HepG2 (cell line): ENCODE data around the gene C1orf185. TPM values are rescaled to one million over a fixed set of nuclear protein-coding genes. Genes with fewer than 3 reads are reported as not detected.

Source experiments
- FOXM1 ChIP-seq: sonication (generic); formaldehyde crosslinking; IDR thresholded peaks from 2 replicates; pipeline ENCODE4 v1.5.0; 2020; ENCODE audit warnings: missing genetic modification reagents
- GABPB1 ChIP-seq: IDR thresholded peaks from 2 replicates; pipeline ENCODE4 v1.6.1; 2016; ENCODE audit warnings: mild to moderate bottlenecking, missing genetic modification reagents, moderate library complexity, missing compliant biosample characterization
- HDAC1 ChIP-seq: sonication (generic); formaldehyde crosslinking; IDR thresholded peaks from 2 replicates; pipeline ENCODE4 v1.5.1; 2020; ENCODE audit warnings: mild to moderate bottlenecking, missing genetic modification reagents
- IRF9 ChIP-seq: sonication (generic); formaldehyde crosslinking; IDR thresholded peaks from 2 replicates; pipeline ENCODE4 v1.8.0; 2022; ENCODE audit warnings: missing genetic modification reagents, mild to moderate bottlenecking, borderline replicate concordance
- JUND ChIP-seq: sonication (generic); formaldehyde crosslinking; IDR thresholded peaks from 2 replicates; pipeline ENCODE4 v1.8.0; 2022; ENCODE audit warnings: mild to moderate bottlenecking, missing genetic modification reagents
- MAFG ChIP-seq: sonication (generic); formaldehyde crosslinking; IDR thresholded peaks from 2 replicates; pipeline ENCODE4 v1.5.1; 2020; ENCODE audit warnings: mild to moderate bottlenecking, missing genetic modification reagents
- MIXL1 ChIP-seq: IDR thresholded peaks from 2 replicates; pipeline ENCODE4 v1.6.1; 2016
- YEATS2 ChIP-seq: sonication (generic); formaldehyde crosslinking; IDR thresholded peaks from 2 replicates; pipeline ENCODE4 v1.4.0; 2020; ENCODE audit warnings: missing genetic modification reagents, borderline replicate concordance
- ZFX ChIP-seq: sonication (generic); formaldehyde crosslinking; IDR thresholded peaks from 2 replicates; pipeline ENCODE4 v1.4.0; 2020; ENCODE audit warnings: mild to moderate bottlenecking, low read depth, missing genetic modification reagents, moderate library complexity
- ZNF407 ChIP-seq: sonication (generic); formaldehyde crosslinking; IDR thresholded peaks from one replicate; pipeline ENCODE4 v1.5.1; 2020; ENCODE audit warnings: mild to moderate bottlenecking, missing genetic modification reagents; ENCODE audit errors: not compliant biosample characterization
- polyA plus RNA-seq, 8 experiments: library from polyadenylated mRNA; depleted of rRNA in 3 of 8; stranded (reverse) in 7 of 8; unstranded in 1 of 8; fragments of >200 nt; fragmentation: Illumina TruSeq in 4 of 8; extraction: Trizol in 4 of 8; gene quantifications; 2 replicates each; pipeline versions ENCODE4 v1.2.1 to v1.2.3, GENCODE V29; 2011 to 2016; ENCODE audit warnings: low read depth in 4 of 8, missing spikeins in 1 of 8, mixed read lengths in 1 of 8; ENCODE audit not compliant: insufficient read depth in 1 of 8
- total RNA-seq, 5 experiments: library from RNA; depleted of rRNA; stranded (reverse); fragments of >200 nt; fragmentation: Illumina TruSeq; extraction: Trizol; gene quantifications; 2 replicates each; pipeline ENCODE4 v1.2.3, GENCODE V29; 2016; ENCODE audit warnings: low read depth in 1 of 5
- TF ChIP-seq, protein P1 (sequence below): IDR thresholded peaks from 2 replicates; pipeline ENCODE4 v1.4.0; 2020; ENCODE audit warnings: mild to moderate bottlenecking, missing genetic modification reagents
- TF ChIP-seq, protein P2 (sequence below): sonication (generic); formaldehyde crosslinking; IDR thresholded peaks from 2 replicates; pipeline ENCODE4 v1.9.0; 2022; ENCODE audit warnings: missing genetic modification reagents, mild to moderate bottlenecking, borderline replicate concordance

C1orf185 gene
- total and polyA plus RNA-seq, 2 of the 13 experiments (the other 11 are each of a cell fraction or from before 2014, with no cell fraction given): not detected

DNA sequence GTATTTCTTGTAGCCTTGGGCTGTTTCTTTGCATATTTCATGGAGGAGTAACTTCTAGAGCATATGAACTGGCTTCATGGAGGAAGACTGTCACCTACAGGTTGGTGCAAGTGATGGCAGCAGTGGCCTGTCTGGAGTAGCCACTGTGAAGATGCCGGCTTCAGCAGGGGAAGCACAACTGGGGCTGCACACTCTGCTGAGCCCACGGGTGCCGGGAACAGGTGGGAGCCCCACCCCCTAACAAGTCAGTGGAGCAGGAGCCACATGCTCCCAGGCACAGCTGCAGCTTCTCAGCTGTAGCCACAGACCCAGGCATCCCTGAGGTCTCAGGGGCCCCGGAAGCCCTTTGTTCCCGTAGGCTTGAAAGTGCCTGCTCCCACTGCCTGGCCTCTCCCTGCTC lies 43.2 kb upstream of the C1orf185 start (continued):
- TF ChIP-seq, protein P1, sequence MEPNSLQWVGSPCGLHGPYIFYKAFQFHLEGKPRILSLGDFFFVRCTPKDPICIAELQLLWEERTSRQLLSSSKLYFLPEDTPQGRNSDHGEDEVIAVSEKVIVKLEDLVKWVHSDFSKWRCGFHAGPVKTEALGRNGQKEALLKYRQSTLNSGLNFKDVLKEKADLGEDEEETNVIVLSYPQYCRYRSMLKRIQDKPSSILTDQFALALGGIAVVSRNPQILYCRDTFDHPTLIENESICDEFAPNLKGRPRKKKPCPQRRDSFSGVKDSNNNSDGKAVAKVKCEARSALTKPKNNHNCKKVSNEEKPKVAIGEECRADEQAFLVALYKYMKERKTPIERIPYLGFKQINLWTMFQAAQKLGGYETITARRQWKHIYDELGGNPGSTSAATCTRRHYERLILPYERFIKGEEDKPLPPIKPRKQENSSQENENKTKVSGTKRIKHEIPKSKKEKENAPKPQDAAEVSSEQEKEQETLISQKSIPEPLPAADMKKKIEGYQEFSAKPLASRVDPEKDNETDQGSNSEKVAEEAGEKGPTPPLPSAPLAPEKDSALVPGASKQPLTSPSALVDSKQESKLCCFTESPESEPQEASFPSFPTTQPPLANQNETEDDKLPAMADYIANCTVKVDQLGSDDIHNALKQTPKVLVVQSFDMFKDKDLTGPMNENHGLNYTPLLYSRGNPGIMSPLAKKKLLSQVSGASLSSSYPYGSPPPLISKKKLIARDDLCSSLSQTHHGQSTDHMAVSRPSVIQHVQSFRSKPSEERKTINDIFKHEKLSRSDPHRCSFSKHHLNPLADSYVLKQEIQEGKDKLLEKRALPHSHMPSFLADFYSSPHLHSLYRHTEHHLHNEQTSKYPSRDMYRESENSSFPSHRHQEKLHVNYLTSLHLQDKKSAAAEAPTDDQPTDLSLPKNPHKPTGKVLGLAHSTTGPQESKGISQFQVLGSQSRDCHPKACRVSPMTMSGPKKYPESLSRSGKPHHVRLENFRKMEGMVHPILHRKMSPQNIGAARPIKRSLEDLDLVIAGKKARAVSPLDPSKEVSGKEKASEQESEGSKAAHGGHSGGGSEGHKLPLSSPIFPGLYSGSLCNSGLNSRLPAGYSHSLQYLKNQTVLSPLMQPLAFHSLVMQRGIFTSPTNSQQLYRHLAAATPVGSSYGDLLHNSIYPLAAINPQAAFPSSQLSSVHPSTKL: 0 out of 2 replicates have a peak, but pooled peaks have one; percentile 13
- 0 out of 2 replicates have a peak, but pooled peaks have one; percentile 28 for TF ChIP-seq HDAC1 (CRISPR knock-in tag)
- TF ChIP-seq JUND: no peak
- no peak for TF ChIP-seq MAFG
- peak; percentile 32; the same call in 1 of the 2 replicates for TF ChIP-seq MIXL1 (CRISPR knock-in tag)
- TF ChIP-seq ZFX (CRISPR knock-in tag): peak; percentile 43; the same call in 1 of the 2 replicates
- no peak for TF ChIP-seq YEATS2 (CRISPR knock-in tag)
- TF ChIP-seq FOXM1 (CRISPR knock-in tag): no peak
- TF ChIP-seq IRF9 (CRISPR knock-in tag): no peak
- TF ChIP-seq ZNF407 (CRISPR knock-in tag): no peak
- TF ChIP-seq, protein P2, sequence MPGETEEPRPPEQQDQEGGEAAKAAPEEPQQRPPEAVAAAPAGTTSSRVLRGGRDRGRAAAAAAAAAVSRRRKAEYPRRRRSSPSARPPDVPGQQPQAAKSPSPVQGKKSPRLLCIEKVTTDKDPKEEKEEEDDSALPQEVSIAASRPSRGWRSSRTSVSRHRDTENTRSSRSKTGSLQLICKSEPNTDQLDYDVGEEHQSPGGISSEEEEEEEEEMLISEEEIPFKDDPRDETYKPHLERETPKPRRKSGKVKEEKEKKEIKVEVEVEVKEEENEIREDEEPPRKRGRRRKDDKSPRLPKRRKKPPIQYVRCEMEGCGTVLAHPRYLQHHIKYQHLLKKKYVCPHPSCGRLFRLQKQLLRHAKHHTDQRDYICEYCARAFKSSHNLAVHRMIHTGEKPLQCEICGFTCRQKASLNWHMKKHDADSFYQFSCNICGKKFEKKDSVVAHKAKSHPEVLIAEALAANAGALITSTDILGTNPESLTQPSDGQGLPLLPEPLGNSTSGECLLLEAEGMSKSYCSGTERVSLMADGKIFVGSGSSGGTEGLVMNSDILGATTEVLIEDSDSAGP: 0 out of 2 replicates have a peak, but pooled peaks have one; percentile 39
- peak; percentile 37; the same call in 1 of the 2 replicates for TF ChIP-seq GABPB1
